Myocyte (in vitro differentiated cells): ENCODE data around the gene ING4. TPM values are rescaled to one million over a fixed set of nuclear protein-coding genes. Genes with fewer than 3 reads are reported as not detected.
A peak's percentile ranks its signal among the peaks of the same experiment; 100 is the strongest.

Source experiments
- DNase-seq: peaks from one replicate; pipeline ENCODE4 v3.0.0-alpha.2; 2012; ENCODE audit warnings: low read depth
- total RNA-seq: library from RNA; depleted of rRNA; stranded (reverse); fragments of >200 nt; gene quantifications from 2 replicates; pipeline ENCODE4 v1.2.3, GENCODE V29; 2014

ING4 gene
- total RNA-seq, 1 donor from 2014 or later: 41.0 TPM

DNA sequence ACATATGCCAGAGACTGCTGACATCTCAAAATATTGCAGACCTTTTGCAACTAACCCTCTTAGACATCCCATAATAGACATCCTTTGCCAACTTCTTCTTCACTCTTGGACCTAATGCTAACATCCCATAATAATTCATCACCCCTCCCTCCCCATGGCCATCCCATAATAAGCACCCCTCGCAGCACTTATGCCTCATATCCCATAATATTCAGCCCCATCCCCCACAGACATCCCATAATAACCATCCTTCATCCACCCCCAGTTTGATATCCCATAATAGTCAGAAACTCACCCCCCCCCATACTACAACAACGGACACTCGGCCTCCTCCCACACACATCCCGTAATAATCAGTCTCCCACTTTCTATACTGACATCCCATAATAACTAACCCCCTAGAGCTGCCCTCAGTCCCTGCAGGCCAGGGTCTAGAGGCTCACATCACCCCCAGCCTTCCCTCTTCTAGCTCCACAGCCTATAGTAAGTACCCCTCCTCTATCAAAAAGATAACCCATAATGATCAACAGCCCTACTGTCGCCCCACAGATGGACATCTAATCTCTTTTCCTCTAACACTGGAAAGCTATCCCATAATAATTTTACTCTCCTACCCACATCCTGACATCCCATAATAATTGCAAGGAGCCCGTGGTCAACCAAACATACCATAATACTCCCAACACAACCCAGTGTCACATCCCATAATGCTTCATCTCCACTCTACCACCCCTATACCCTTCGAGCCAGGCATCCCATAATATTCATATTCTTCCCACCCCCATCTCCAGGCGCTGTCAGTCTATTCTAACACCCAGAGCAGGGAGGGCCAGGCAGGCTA, 54.9 kb downstream of the ING4 start:
- DNase-seq: peak; percentile 54

DNA sequence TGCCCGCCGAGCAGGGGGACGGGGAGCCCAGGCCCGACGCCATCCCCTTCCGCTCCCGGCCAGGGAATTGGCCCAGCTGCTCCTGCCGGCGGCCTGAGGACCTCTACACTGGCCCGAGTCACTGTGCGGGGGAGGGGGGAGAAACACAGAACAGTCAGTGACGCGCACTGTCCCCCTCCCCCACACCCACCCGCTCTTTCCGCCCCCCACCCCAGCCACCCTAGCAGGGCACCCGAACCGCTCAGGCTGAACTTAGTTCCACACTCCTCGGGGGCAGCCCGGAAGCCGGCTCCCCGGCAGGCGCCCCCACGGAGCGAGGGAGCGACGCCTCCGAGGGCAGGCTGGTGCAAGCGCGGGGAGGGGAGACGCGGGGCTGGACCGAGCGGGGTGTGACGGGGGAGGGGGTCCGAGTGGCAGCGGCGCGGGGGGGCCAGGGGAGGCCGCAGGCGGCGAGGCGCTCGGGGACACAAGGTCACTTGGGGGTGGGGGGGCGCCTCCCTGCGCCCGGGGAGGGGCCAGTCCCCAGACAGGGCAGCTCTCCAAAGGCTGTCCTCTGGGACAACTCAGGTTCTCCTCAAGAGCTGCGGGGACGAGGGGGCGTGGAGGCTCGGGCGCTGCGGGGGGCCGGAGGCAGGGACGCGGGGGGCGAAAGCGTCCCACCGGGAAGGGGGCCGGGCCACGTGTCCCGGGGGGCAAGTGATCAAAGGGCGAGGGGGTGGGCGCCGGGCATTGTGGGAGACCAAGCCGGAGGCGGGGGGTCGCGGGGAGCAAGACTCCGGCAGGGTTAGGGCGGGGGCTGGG, 56.4 kb downstream of the ING4 start:
- DNase-seq: peak; percentile 63

DNA sequence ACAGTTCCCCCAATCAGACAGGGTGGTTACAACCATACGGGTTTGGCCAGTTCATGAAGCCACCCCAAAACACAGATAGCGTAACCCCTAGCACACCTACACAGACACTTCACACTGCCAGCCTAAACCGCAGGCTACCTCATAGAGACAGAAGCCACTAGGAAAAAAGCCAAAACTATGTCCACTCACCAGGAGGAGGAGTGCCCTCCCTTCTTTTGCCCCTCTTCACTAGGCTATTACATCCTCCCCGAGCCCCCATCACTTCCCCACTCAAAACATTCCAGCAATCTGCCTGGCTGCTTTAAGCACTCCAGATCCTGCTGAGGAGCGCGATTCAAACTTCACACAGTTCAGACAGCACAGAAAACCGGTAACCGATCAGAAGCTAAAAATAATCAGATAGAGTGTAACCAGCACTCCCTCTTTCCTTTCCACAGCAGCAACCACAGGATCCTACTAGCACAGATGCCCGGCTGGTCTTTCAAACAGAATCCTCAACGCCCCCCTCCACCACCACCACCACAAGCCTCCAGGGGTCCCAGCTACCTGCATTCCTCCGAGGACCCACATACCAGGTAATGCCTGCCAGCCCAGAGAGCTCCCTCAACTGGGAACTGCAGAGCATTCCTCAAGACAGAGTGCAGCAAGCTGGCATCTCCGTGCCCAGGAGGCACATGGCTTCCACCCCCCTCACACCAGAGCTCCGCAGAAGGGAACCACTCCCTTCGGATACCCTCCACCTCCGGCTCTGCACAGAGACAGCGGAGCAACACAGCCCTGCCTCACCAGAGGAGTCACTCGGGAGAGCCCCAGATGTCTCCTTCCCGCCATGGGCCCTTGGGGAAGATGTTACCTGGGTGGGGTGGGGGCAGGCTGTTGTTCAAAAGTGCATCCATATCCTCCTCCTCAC, 57.2 kb downstream of the ING4 start:
- peak; percentile 68 for DNase-seq

DNA sequence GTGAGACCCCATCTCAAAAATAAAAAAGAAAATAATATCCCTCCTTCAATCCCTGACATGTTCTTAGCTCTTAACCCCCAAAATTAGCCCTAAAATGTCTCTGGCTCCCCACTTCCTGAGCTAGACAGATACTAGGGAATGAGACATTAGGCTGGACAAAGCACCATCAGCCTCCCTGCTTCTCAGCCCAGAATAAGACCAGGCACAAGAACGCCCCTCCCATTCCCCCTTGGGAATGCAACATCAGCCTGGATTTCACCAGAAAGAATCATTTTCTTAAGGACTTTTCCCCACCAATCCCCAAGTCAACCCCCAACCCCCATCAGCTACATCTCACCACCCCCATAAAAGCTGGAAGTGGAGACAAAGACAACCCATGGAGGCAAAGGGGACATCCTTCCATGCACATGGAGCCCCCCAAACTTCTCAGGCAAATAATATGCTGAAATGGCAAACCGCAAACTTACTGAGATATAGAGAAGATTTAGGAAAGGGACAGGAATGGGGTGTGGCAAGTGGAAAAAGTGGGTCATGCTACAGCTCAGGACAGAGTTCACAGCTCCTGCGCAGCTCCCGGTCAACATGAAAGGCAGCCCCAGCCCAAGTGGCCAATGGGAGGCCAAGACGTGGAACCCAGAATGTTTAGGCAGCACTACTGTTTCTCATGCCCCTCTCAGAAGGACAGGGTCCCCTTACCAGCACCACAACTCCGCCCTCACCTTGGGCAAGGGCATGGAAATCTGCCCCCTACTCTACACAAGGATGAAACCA, 58.5 kb downstream of the ING4 start:
- peak; percentile 16 for DNase-seq

DNA sequence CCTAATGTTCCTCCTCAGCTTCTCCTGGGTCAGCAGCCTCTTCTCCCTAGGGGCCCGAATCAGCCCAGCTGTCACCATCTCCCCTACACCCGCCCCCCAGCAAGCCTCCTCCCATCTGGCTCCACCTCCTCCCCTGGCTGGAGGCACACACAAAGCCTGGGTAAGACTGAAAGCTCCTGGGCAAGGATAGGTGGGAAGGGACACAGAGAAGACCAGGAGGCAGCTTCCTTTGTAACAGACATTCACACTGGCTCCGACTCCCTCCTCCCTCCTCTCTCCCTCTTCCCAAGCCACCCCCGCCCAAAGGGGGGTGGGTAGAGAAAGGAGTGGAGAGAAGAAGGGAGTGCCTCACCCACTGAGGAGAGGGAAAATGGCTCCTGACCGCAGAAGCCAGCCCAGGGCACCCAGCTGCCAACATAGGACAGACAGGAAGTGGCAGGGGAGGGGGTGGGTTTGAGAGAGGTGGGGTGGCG, 59.8 kb downstream of the ING4 start:
- peak; percentile 95 for DNase-seq

DNA sequence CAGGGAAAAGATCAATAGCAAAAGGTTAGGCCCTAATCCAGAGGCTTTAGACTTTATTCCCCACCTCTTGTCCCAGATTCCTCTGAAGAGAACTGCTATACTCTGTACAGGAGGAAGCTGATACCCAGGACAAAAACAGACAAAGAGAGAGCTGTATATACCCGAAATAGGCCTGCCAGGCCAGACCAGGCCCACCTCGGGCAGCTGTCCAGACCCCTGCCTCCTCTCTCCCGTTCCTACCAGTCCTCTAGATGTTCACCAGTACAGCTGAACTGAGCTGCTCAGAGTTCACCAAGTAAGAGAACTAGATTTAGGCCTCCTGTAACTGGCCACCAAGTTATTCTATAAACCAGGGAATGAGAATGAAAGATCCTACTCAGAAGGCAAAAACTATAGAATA, 60.4 kb downstream of the ING4 start:
- peak; percentile 66 for DNase-seq

Other genes with a start within 250 kb of the ING4 start
- gene CD27, start 218.2 kb downstream of the ING4 start, total RNA-seq: not detected in 2 replicates
- gene TAPBPL, start 211.1 kb downstream of the ING4 start, total RNA-seq: 10.9 and 14.0 TPM in 2 replicates
- gene VAMP1, start 192.4 kb downstream of the ING4 start, total RNA-seq: 19.2 and 23.7 TPM in 2 replicates
- 66.5 and 92.2 TPM in 2 replicates for gene MRPL51, start 169.9 kb downstream of the ING4 start, total RNA-seq
- gene NCAPD2, start 169.0 kb downstream of the ING4 start, total RNA-seq: 15.5 and 40.4 TPM in 2 replicates
- 5,449 and 7,261 TPM in 2 replicates for gene GAPDH, start 128.6 kb downstream of the ING4 start, total RNA-seq
- gene IFFO1, start 107.1 kb downstream of the ING4 start, total RNA-seq: 221 and 252 TPM in 2 replicates
- gene NOP2, start 94.8 kb downstream of the ING4 start, total RNA-seq: 53.3 and 81.3 TPM in 2 replicates
- gene CHD4, start 55.7 kb downstream of the ING4 start, total RNA-seq: 368 and 425 TPM in 2 replicates
- gene LPAR5, start 27.2 kb downstream of the ING4 start, total RNA-seq: not detected in 2 replicates
- gene ACRBP, start 15.7 kb downstream of the ING4 start, total RNA-seq: 0.16 TPM in 2 replicates
- gene ZNF384, start 26.3 kb upstream of the ING4 start, total RNA-seq: 16.9 and 22.3 TPM in 2 replicates
- not detected in 2 replicates for gene PIANP, start 37.7 kb upstream of the ING4 start, total RNA-seq
- 118 and 125 TPM in 2 replicates for gene COPS7A, start 60.9 kb upstream of the ING4 start, total RNA-seq
- gene MLF2, start 90.0 kb upstream of the ING4 start, total RNA-seq: 243 and 270 TPM in 2 replicates
- 140 and 148 TPM in 2 replicates for gene PTMS, start 103.2 kb upstream of the ING4 start, total RNA-seq
- gene LAG3, start 109.4 kb upstream of the ING4 start, total RNA-seq: 0.57 TPM in 1 of 2 replicates, not detected in the other
- gene CD4, start 126.4 kb upstream of the ING4 start, total RNA-seq: not detected in 2 replicates
- gene GPR162, start 158.7 kb upstream of the ING4 start, total RNA-seq: 2.5 and 4.6 TPM in 2 replicates
- 21.4 and 25.6 TPM in 2 replicates for gene P3H3, start 165.3 kb upstream of the ING4 start, total RNA-seq
- gene GNB3, start 177.8 kb upstream of the ING4 start, total RNA-seq: 1.7 and 2.0 TPM in 2 replicates
- gene CDCA3, start 188.2 kb upstream of the ING4 start, total RNA-seq: 1.9 and 3.5 TPM in 2 replicates
- gene USP5, start 189.0 kb upstream of the ING4 start, total RNA-seq: 146 and 154 TPM in 2 replicates
- gene TPI1, start 204.4 kb upstream of the ING4 start, total RNA-seq: 1,115 and 1,161 TPM in 2 replicates
- gene SPSB2, start 210.2 kb upstream of the ING4 start, total RNA-seq: 9.5 and 10.0 TPM in 2 replicates
- 11.1 and 12.1 TPM in 2 replicates for gene LRRC23, start 241.7 kb upstream of the ING4 start, total RNA-seq